Choroid plexus epithelial cell (primary cell): ENCODE measurements around the gene ZNF865.

Experiments used
- DNase-seq: peaks from one replicate; pipeline ENCODE4 v3.0.0-alpha.2; 2010; ENCODE audit warnings: low read depth
- H3K4me3 ChIP-seq: 2 replicates; pipeline ENCODE4 v1.5.1; 2011; ENCODE audit warnings: low read depth, mild to moderate bottlenecking, control low read depth, low read length, moderate library complexity
- TF ChIP-seq, protein P1 (sequence below): conservative IDR thresholded peaks from 2 replicates; pipeline ENCODE4 v1.5.1; 2011; ENCODE audit warnings: low read depth, mild to moderate bottlenecking, control low read depth, inconsistent platforms, low read length, moderate library complexity

The ZNF865 gene

GRCh38 chr19:55640043-55640576, 34.7 kb downstream of the ZNF865 start:
- H3K4me3 ChIP-seq, result peak overlapping the region; percentile 81
- TF ChIP-seq, protein P1, sequence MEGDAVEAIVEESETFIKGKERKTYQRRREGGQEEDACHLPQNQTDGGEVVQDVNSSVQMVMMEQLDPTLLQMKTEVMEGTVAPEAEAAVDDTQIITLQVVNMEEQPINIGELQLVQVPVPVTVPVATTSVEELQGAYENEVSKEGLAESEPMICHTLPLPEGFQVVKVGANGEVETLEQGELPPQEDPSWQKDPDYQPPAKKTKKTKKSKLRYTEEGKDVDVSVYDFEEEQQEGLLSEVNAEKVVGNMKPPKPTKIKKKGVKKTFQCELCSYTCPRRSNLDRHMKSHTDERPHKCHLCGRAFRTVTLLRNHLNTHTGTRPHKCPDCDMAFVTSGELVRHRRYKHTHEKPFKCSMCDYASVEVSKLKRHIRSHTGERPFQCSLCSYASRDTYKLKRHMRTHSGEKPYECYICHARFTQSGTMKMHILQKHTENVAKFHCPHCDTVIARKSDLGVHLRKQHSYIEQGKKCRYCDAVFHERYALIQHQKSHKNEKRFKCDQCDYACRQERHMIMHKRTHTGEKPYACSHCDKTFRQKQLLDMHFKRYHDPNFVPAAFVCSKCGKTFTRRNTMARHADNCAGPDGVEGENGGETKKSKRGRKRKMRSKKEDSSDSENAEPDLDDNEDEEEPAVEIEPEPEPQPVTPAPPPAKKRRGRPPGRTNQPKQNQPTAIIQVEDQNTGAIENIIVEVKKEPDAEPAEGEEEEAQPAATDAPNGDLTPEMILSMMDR, result peak; percentile 61
- DNase-seq, result peak; percentile 83

- peak within 1 kb of the TSS; percentile 81 for H3K4me3 ChIP-seq
- peak; percentile 91 for DNase-seq
- TF ChIP-seq, protein P1, result no peak
Measured at GRCh38 chr19:55640577-55641425, 35.4 kb downstream of the ZNF865 start, which contains the start of gene ZNF580. ZNF580 (plus strand) TSS chr19:55641002; CDS start chr19:55642509, 1,507 bp downstream.

- TF ChIP-seq, protein P1, result no peak
- H3K4me3 ChIP-seq, result peak overlapping the region; percentile 81
- DNase-seq, result peak; percentile 50
Measured at GRCh38 chr19:55641426-55642152, 36.1 kb downstream of the ZNF865 start.

DNA sequence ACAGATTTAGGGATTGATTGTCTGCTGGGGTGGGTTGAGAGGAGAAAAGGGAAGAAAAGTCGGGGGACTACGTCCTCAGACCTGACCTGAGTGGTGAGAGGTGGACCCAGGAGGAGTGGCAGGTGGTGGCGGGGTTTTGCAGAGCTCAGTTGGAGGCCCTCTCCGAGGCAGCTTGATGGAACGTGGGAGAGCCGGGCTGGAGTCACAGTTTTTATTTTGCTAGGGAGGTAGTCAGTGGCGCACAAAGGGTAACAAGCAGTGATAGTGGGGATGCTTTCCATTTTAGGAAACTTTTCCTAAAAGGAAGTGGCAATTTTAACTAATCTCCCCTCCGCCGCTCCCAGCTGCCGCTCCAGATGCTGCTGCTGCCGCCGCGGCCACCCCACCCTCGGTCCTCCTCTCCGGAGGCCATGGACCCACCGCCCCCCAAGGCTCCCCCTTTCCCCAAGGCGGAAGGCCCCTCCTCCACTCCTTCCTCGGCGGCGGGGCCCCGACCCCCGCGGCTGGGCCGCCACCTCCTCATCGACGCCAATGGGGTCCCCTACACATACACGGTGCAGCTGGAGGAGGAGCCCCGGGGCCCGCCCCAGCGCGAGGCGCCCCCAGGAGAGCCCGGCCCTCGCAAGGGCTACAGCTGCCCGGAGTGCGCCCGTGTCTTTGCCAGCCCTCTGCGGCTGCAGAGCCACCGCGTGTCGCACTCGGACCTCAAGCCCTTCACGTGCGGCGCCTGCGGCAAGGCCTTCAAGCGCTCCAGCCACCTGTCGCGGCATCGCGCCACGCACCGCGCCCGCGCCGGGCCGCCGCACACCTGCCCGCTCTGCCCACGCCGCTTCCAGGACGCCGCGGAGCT, 36.9 kb downstream of the ZNF865 start:
- TF ChIP-seq, protein P1, result no peak
- DNase-seq, result peak; percentile 46
- peak overlapping the region; percentile 81 for H3K4me3 ChIP-seq

GRCh38 chr19:55643003-55643886, 37.8 kb downstream of the ZNF865 start, which contains the start of gene ZNF581:
ZNF581 (plus strand) TSS chr19:55643649; CDS start chr19:55644572, 923 bp downstream.
- H3K4me3 ChIP-seq, result peak within 1 kb of the TSS; percentile 81
- peak; percentile 82 for DNase-seq
- TF ChIP-seq, protein P1, result no peak
